H1 (cell line): ENCODE results near the gene FOXO1. TPM values are rescaled to one million over a fixed set of nuclear protein-coding genes. Genes with fewer than 3 reads are reported as not detected.

Experiments used
- CTCF ChIA-PET: fragments of 300-600 bp; sonication (Branson Sonifier 250); formaldehyde crosslinking; loops from one replicate; lab custom pipeline; 2021; ENCODE audit not compliant: partially characterized antibody; lab: Charles Lee
- POLR2A ChIA-PET: fragments of 300-600 bp; sonication (Branson Sonifier 250); formaldehyde crosslinking; loops from one replicate; lab custom pipeline; 2021; ENCODE audit warnings: inconsistent platforms; ENCODE audit not compliant: partially characterized antibody; lab: Charles Lee
- DNase-seq, 2 experiments: peaks; one replicate each; pipeline versions ENCODE4 v3.0.0 to v3.0.0-alpha.2; 2010 to 2022; ENCODE audit warnings: low spot score in 2 of 2, low read depth in 1 of 2, mixed read lengths in 1 of 2
- FAIRE-seq: peaks from 2 replicates; lab custom pipeline; 2011; peaks lifted over from hg19 to GRCh38; lab: Jason Lieb, UNC
- H2AFZ ChIP-seq: 2 replicates; pipeline ENCODE4 v1.8.1; 2012; ENCODE audit warnings: low read length, inconsistent platforms
- H2AK5ac ChIP-seq: 2 replicates; pipeline ENCODE4 v1.6.1; 2013; ENCODE audit warnings: low read depth, low read length
- H2BK120ac ChIP-seq: replicated peaks from 2 replicates; pipeline ENCODE3; 2013; ENCODE audit warnings: low read depth, low read length, inconsistent platforms
- H2BK12ac ChIP-seq: 2 replicates; pipeline ENCODE4 v1.6.1; 2013; ENCODE audit warnings: low read depth, low read length
- H2BK15ac ChIP-seq: 2 replicates; pipeline ENCODE4 v1.6.1; 2013; ENCODE audit warnings: low read length
- H2BK20ac ChIP-seq: 2 replicates; pipeline ENCODE4 v1.6.1; 2013; ENCODE audit warnings: low read length
- H2BK5ac ChIP-seq: 2 replicates; pipeline ENCODE4 v1.6.1; 2013; ENCODE audit warnings: low read depth, low read length
- H3K14ac ChIP-seq: 2 replicates; pipeline ENCODE4 v1.6.1; 2013; ENCODE audit warnings: inconsistent platforms; ENCODE audit not compliant: insufficient read length
- H3K18ac ChIP-seq: 2 replicates; pipeline ENCODE4 v1.6.1; 2013; ENCODE audit warnings: low read length; ENCODE audit errors: extremely low read depth
- H3K23ac ChIP-seq: 2 replicates; pipeline ENCODE4 v1.6.1; 2013; ENCODE audit warnings: inconsistent platforms; ENCODE audit not compliant: insufficient read length
- H3K23me2 ChIP-seq: 2 replicates; pipeline ENCODE4 v1.6.1; 2013; ENCODE audit warnings: low read depth, low read length
- H3K27ac ChIP-seq: 2 replicates; pipeline ENCODE4 v1.6.1; 2011; ENCODE audit warnings: low read depth, low read length, inconsistent platforms
- H3K27me3 ChIP-seq, 4 experiments: replicated peaks in 1 of 4; 1 replicate in 1 of 4; 2 replicates in 3 of 4; pipeline versions ENCODE4 v1.6.1 to v1.8.1; 2011 to 2013; ENCODE audit warnings: low read length in 3 of 4, mild to moderate bottlenecking in 3 of 4, inconsistent platforms in 2 of 4, mixed read lengths in 2 of 4, moderate library complexity in 1 of 4; ENCODE audit not compliant: control insufficient read depth in 3 of 4, insufficient read depth in 3 of 4; ENCODE audit errors: extremely low read depth in 1 of 4
- H3K36me3 ChIP-seq, 4 experiments: 2 replicates each; pipeline versions ENCODE4 v1.6.1 to v1.8.1; 2011 to 2013; ENCODE audit warnings: mild to moderate bottlenecking in 4 of 4, low read length in 3 of 4, moderate library complexity in 2 of 4, control low read depth in 1 of 4, inconsistent platforms in 1 of 4; ENCODE audit not compliant: insufficient read depth in 4 of 4, control insufficient read depth in 2 of 4
- H3K4ac ChIP-seq: replicated peaks from 2 replicates; pipeline ENCODE3; 2013; ENCODE audit warnings: low read length, low read depth, mixed read lengths, inconsistent platforms; ENCODE audit not compliant: insufficient read length
- H3K4me1 ChIP-seq, 4 experiments: replicated peaks in 1 of 4; 1 replicate in 1 of 4; 2 replicates in 3 of 4; pipeline versions ENCODE4 v1.6.1 to v1.8.1; 2011 to 2013; ENCODE audit warnings: low read length in 3 of 4, inconsistent platforms in 2 of 4, mixed read lengths in 1 of 4; ENCODE audit not compliant: insufficient read depth in 4 of 4, control insufficient read depth in 3 of 4
- H3K4me2 ChIP-seq, 2 experiments: 2 replicates each; pipeline versions ENCODE4 v1.6.1 to v1.8.1; 2011 to 2013; ENCODE audit warnings: low read depth in 2 of 2, low read length in 2 of 2, control low read depth in 1 of 2, inconsistent platforms in 1 of 2, mild to moderate bottlenecking in 1 of 2; ENCODE audit not compliant: insufficient read depth in 1 of 2
- H3K4me3 ChIP-seq, 4 experiments: fragments of 200-600, 300-600 bp in 1 of 4; sonication (generic), shearing (Covaris generic), sonication (Bioruptor Twin) in 1 of 4; 2 replicates each; pipeline versions ENCODE4 v1.5.1 to v1.8.1; 2011 to 2016; ENCODE audit warnings: low read length in 4 of 4, low read depth in 3 of 4, control low read depth in 2 of 4, inconsistent platforms in 2 of 4, mild to moderate bottlenecking in 2 of 4, mixed read lengths in 1 of 4, moderate library complexity in 1 of 4; ENCODE audit not compliant: insufficient read depth in 2 of 4; ENCODE audit errors: extremely low read depth in 1 of 4
- H3K56ac ChIP-seq: replicated peaks from 2 replicates; pipeline ENCODE3; 2013; ENCODE audit warnings: low read depth, mild to moderate bottlenecking, mixed read lengths, low read length, inconsistent platforms; ENCODE audit not compliant: insufficient read length
- H3K79me1 ChIP-seq: 2 replicates; pipeline ENCODE4 v1.6.1; 2013; ENCODE audit warnings: low read depth, low read length, control low read depth
- H3K79me2 ChIP-seq, 2 experiments: 2 replicates each; pipeline versions ENCODE4 v1.6.1 to v1.8.1; 2012 to 2013; ENCODE audit warnings: low read length in 2 of 2, mild to moderate bottlenecking in 2 of 2, inconsistent platforms in 1 of 2; ENCODE audit not compliant: insufficient read depth in 2 of 2, control insufficient read depth in 1 of 2
- H3K9ac ChIP-seq, 4 experiments: replicated peaks in 1 of 4; 1 replicate in 1 of 4; 2 replicates in 3 of 4; pipeline versions ENCODE4 v1.6.1 to v1.8.1; 2011 to 2013; ENCODE audit warnings: low read depth in 3 of 4, low read length in 3 of 4, control low read depth in 2 of 4, mild to moderate bottlenecking in 2 of 4, moderate library complexity in 2 of 4, inconsistent platforms in 1 of 4; ENCODE audit errors: extremely low read depth in 1 of 4
- H3K9me3 ChIP-seq, 2 experiments: 2 replicates each; pipeline versions ENCODE4 v1.6.1 to v1.8.1; 2012 to 2013; ENCODE audit warnings: mild to moderate bottlenecking in 2 of 2, moderate library complexity in 2 of 2, control low read depth in 1 of 2, inconsistent platforms in 1 of 2, low read depth in 1 of 2, low read length in 1 of 2, mixed read lengths in 1 of 2; ENCODE audit not compliant: insufficient read depth in 2 of 2
- H4K20me1 ChIP-seq, 2 experiments: replicated peaks in 1 of 2; 2 replicates each; pipeline versions ENCODE3 to v1.8.1; 2011 to 2013; ENCODE audit warnings: inconsistent platforms in 2 of 2, low read length in 2 of 2, mild to moderate bottlenecking in 1 of 2; ENCODE audit not compliant: insufficient read depth in 2 of 2, control insufficient read depth in 1 of 2
- H4K5ac ChIP-seq: 2 replicates; pipeline ENCODE4 v1.6.1; 2013; ENCODE audit warnings: low read length, low read depth, mixed read lengths, inconsistent platforms; ENCODE audit not compliant: insufficient read length
- H4K8ac ChIP-seq: 2 replicates; pipeline ENCODE4 v1.8.0; 2013; ENCODE audit warnings: mild to moderate bottlenecking, moderate library complexity, low read length, inconsistent platforms; ENCODE audit not compliant: insufficient read depth; ENCODE audit errors: extremely low read depth
- H4K91ac ChIP-seq: replicated peaks from 2 replicates; pipeline ENCODE3; 2013; ENCODE audit warnings: low read length, mixed read lengths, inconsistent platforms; ENCODE audit not compliant: insufficient read length
- KDM1A ChIP-seq: fragments of 200-600, 300-600 bp; sonication (generic); IDR thresholded peaks from 2 replicates; pipeline ENCODE4 v1.7.1; 2016; ENCODE audit warnings: mild to moderate bottlenecking, low read length, borderline replicate concordance
- NANOG ChIP-seq: IDR thresholded peaks from 2 replicates; pipeline ENCODE4 v1.6.1; 2011; ENCODE audit warnings: low read length, low read depth, mild to moderate bottlenecking, inconsistent platforms; ENCODE audit not compliant: insufficient read depth, poor library complexity, severe bottlenecking
- RXRA ChIP-seq: IDR thresholded peaks from 2 replicates; pipeline ENCODE4 v1.6.1; 2011; ENCODE audit warnings: low read depth, mild to moderate bottlenecking, low read length, moderate library complexity; ENCODE audit not compliant: insufficient read depth
- SAP30 ChIP-seq: fragments of 300-600 bp; sonication (generic); IDR thresholded peaks from 2 replicates; pipeline ENCODE4 v1.7.1; 2012; ENCODE audit warnings: low read length, moderate library complexity, mild to moderate bottlenecking, inconsistent platforms; ENCODE audit not compliant: insufficient read depth, insufficient replicate concordance
- TAF1 ChIP-seq: IDR thresholded peaks from 2 replicates; pipeline ENCODE4 v1.6.1; 2011; ENCODE audit warnings: mild to moderate bottlenecking, low read depth, low read length
- WGBS, 2 experiments: shearing (Covaris generic) in 1 of 2; methylation state at CpG; one replicate each; pipeline versions ENCODE4 v1.1.6 to v1.1.7; 2013 to 2015; ENCODE audit warnings: low lambda C conversion rate in 2 of 2, mixed read lengths in 2 of 2, inconsistent platforms in 1 of 2, low coverage in 1 of 2, missing lambda C conversion rate in 1 of 2; ENCODE audit not compliant: insufficient replicate concordance in 2 of 2, insufficient coverage in 1 of 2, insufficient read length in 1 of 2; ENCODE audit errors: extremely low coverage in 1 of 2, missing lambda C conversion rate in 1 of 2; 5-methylcytosine and 5-hydroxymethylcytosine counted together
- polyA plus RNA-seq, 7 experiments: library from polyadenylated mRNA; depleted of rRNA in 3 of 7; stranded (reverse) in 5 of 7; unstranded in 2 of 7; fragments of >200 nt in 5 of 7; fragments of 200-250 nt in 2 of 7; gene quantifications; 1 replicate in 5 of 7; 2 replicates in 1 of 7; 4 replicates in 1 of 7; pipeline versions ENCODE4 v1.2.1 to v1.2.3, GENCODE V29; 2011 to 2013; ENCODE audit warnings: missing spikeins in 2 of 7, mixed read lengths in 2 of 7
- total RNA-seq: library from RNA; stranded (reverse); fragmentation: NEBNext Ultra II Directional; extraction: Animal tissue kit (Norgen Biotek cat#: 25700); gene quantifications from 2 replicates; pipeline ENCODE4 v1.2.1, GENCODE V29; 2021

Gene FOXO1
- total and polyA plus RNA-seq, 2 of the 8 experiments (the other 6 are each of a cell fraction or from before 2014, with no cell fraction given), result 35.3 to 56.9 TPM

DNA sequence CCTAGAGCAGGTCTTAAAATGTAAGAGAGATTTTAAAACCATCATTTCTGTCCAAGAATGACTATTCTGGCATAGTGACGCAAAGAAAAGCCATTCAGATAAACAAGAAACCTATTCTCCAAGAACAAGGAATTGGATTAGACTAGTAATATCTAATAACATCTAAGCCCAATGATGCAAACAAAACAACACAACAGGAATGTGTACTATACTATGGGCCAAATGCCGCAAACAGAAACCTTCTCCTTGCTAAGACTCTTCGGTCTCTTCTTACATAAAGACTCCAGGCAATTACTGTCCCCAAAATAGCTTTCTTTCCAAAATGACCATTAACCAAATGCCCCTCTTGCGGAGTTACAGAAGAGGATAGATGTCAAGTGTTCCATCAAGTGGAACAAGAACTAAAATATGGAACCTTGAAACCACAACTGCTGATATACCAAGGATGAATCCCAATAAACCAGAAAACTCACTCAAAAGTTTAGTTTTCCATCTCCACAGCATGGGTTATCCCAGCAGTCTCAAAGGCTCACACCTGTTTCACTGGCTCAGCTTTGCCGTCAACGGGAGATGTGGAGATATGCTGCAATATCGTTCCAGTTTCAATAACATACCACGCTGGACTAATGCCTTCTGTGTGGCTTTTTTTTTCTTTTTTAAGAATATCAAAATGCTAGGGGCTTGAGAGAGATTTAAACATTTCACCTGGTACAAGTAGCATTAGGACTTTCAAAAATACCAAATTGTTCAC, 76.2 kb downstream of the FOXO1 start:
- H3K14ac ChIP-seq, result no peak overlapping the region
- no peak overlapping the region for H2BK5ac ChIP-seq
- H3K4me3 ChIP-seq, result no peak overlapping the region
- no peak for FAIRE-seq
- H2AK5ac ChIP-seq, result no peak overlapping the region
- no peak overlapping the region for H3K27ac ChIP-seq
- H4K5ac ChIP-seq, result no peak overlapping the region
- no peak overlapping the region for H2BK12ac ChIP-seq
- 95% methylated on average over 8 of the region's 8 CpGs; no CpG with 5 or more reads in 1 of the 2 experiments for WGBS, 2 experiments
- H3K23ac ChIP-seq, result no peak overlapping the region
- peaks cover 20 to 35% of the 10 kb centered on the region in 2 experiments for H4K20me1 ChIP-seq
- H2AFZ ChIP-seq, result no peak overlapping the region
- H3K79me2 ChIP-seq, result peaks cover 33 to 100% of the 10 kb centered on the region in 2 experiments
- H3K36me3 ChIP-seq, result no peaks in the 10 kb centered on the region
- no peak overlapping the region for H3K4ac ChIP-seq
- no peak overlapping the region for H2BK20ac ChIP-seq
- no peak overlapping the region for H2BK120ac ChIP-seq
- peaks cover 8% of the 10 kb centered on the region; the same call in 1 of the 2 replicates for H3K79me1 ChIP-seq
- H3K4me2 ChIP-seq, result no peak overlapping the region
- POLR2A ChIA-PET, result interaction anchor here (0.7 to 1.4 kb wide), 5 partner anchors 9 to 146 kb away, joined by 3 to 5 read pairs (median 3); no protein-coding TSS in a partner anchor
- no peaks in the 10 kb centered on the region for H3K27me3 ChIP-seq
- CTCF ChIA-PET, result interaction anchor here (1.1 to 2.2 kb wide), 4 partner anchors 14 to 78 kb away, joined by 3 to 5 read pairs (median 3); no protein-coding TSS in a partner anchor
- no peak overlapping the region for H3K9ac ChIP-seq
- H3K4me1 ChIP-seq, result peaks cover 0 to 38% (median 15%) of the 10 kb centered on the region in 4 experiments; a peak in 5 of 7 replicates
- TF ChIP-seq TAF1 (no peak), NANOG (no peak), RXRA (no peak), KDM1A (no peak), SAP30 (no peak)
- H2BK15ac ChIP-seq, result no peak overlapping the region
- no peak overlapping the region for H4K91ac ChIP-seq
- no peaks in the 10 kb centered on the region for H3K23me2 ChIP-seq
- no peak overlapping the region for H3K18ac ChIP-seq
- no peak overlapping the region for H4K8ac ChIP-seq
- no peak overlapping the region for H3K56ac ChIP-seq
- no peak for DNase-seq
- no peaks in the 10 kb centered on the region for H3K9me3 ChIP-seq
